H54 (cell line): ENCODE results near the gene SLC2A4RG.
"Not testable (repeated sequence)": the region's sequence is repeated elsewhere in the genome, so short reads cannot be mapped to it uniquely, and the experiment has no call there.

ENCODE experiments used
- DNase-seq: peaks from one replicate; pipeline ENCODE4 v3.0.0; 2011; ENCODE audit warnings: low spot score, mixed read lengths; ENCODE audit not compliant: insufficient read length
- FAIRE-seq: peaks from 3 replicates; lab custom pipeline; 2011; peaks lifted over from hg19 to GRCh38; lab: Jason Lieb, UNC
- POLR2A ChIP-seq: IDR thresholded peaks from 2 replicates; pipeline ENCODE4 v1.6.1; 2011; ENCODE audit warnings: low read depth, mild to moderate bottlenecking, low read length

SLC2A4RG gene

GRCh38 chr20:63712191-63712590, 27.4 kb upstream of the SLC2A4RG start:
- TF ChIP-seq POLR2A = no peak
- DNase-seq (no peak), FAIRE-seq (no peak)

GRCh38 chr20:63714858-63715257, 24.7 kb upstream of the SLC2A4RG start:
- DNase-seq (no peak), FAIRE-seq (no peak)
- TF ChIP-seq POLR2A = no peak

- FAIRE-seq (no peak), DNase-seq (no peak)
- no peak for TF ChIP-seq POLR2A
These were observed 20.6 kb upstream of the SLC2A4RG start for GRCh38 chr20:63718996-63719395.

GRCh38 chr20:63722967-63723622, 16.5 kb upstream of the SLC2A4RG start:
- FAIRE-seq, DNase-seq: not testable (repeated sequence)

GRCh38 chr20:63730189-63730733, 9.3 kb upstream of the SLC2A4RG start:
- not testable (repeated sequence) for DNase-seq, FAIRE-seq

- DNase-seq = no peak
- FAIRE-seq = no peak
- no peak for TF ChIP-seq POLR2A
These were observed 8.2 kb upstream of the SLC2A4RG start for GRCh38 chr20:63731410-63731809.

GRCh38 chr20:63732118-63733095, 7.2 kb upstream of the SLC2A4RG start:
- DNase-seq (no peak), FAIRE-seq (no peak)
- no peak for TF ChIP-seq POLR2A

GRCh38 chr20:63733117-63733516, 6.5 kb upstream of the SLC2A4RG start:
- DNase-seq (no peak), FAIRE-seq (no peak)

GRCh38 chr20:63733579-63734081, 5.9 kb upstream of the SLC2A4RG start:
- FAIRE-seq (no peak), DNase-seq (no peak)
- TF ChIP-seq POLR2A = no peak

More at GRCh38 chr20:63733117-63733516, 6.5 kb upstream of the SLC2A4RG start:
- TF ChIP-seq POLR2A = no peak

GRCh38 chr20:63734111-63734945, 5.2 kb upstream of the SLC2A4RG start:
- DNase-seq = no peak
- no peak for TF ChIP-seq POLR2A
- FAIRE-seq = no peak

GRCh38 chr20:63734946-63735858, 4.4 kb upstream of the SLC2A4RG start:
- no peak for TF ChIP-seq POLR2A
- FAIRE-seq = no peak
- no peak for DNase-seq

GRCh38 chr20:63735859-63736718, 3.5 kb upstream of the SLC2A4RG start, which contains the start of gene LIME1:
LIME1 (plus strand) TSS chr20:63736664; CDS start chr20:63737550, 886 bp downstream.
- DNase-seq (no peak), FAIRE-seq (no peak)
- no peak for TF ChIP-seq POLR2A
